Stimulated activated CD4-positive, alpha-beta T cell treated with anti-CD3 and anti-CD28 coated beads, Interleukin-2, amount 100 ng/mL, for 24 hours (primary cell): ENCODE results near the gene EFNB1.

ENCODE experiments used
- DNase-seq, 2 donors: peaks; one replicate each; pipeline ENCODE4 v3.0.0-alpha.2; 2020

Gene EFNB1

DNA sequence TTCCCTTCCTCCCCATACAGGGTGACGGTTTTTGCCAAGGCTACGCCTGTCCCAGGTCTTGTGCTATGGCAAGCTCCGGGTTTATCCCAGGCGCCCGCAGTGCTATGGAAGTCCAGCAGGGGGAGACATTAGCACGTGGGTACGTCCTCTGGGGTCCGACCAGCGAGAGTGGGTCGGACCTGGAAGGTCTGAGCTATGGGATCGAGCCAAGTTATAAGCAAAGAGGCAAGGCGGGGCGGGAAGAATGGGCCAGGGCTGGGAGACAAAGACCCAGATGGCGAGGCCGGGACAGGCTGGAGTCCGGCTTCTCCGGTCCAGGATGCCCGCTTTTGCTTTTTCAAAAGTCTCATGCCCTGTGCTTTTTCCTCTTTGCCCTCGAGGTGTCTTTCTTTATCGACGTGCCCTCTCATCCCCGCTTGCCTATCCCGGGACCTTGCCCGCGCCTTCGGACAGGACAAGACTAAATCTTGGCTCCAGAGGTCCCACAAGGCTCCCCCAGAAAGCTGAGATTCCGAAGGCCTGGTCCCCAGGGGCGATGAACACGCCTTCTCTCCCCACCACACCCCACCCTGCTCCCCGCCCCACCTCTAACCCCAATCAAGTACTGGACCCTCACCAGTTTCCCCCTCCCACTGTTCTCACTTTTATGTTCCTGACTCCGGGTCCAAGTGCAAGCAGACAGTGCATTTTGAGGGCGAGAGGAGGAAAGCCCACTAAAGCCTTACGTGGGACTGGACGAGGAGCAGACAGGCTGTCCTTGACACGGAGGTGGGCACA, 785 bp upstream of the EFNB1 start:
- peak; percentile 80 to 81 for DNase-seq

- DNase-seq = peak in 1 of 2 donors; percentile 20
Measured at GRCh38 chrX:68829582-68830418, 979 bp downstream of the EFNB1 start.

GRCh38 chrX:68830419-68831404, 1.9 kb downstream of the EFNB1 start:
- DNase-seq = no peak

DNA sequence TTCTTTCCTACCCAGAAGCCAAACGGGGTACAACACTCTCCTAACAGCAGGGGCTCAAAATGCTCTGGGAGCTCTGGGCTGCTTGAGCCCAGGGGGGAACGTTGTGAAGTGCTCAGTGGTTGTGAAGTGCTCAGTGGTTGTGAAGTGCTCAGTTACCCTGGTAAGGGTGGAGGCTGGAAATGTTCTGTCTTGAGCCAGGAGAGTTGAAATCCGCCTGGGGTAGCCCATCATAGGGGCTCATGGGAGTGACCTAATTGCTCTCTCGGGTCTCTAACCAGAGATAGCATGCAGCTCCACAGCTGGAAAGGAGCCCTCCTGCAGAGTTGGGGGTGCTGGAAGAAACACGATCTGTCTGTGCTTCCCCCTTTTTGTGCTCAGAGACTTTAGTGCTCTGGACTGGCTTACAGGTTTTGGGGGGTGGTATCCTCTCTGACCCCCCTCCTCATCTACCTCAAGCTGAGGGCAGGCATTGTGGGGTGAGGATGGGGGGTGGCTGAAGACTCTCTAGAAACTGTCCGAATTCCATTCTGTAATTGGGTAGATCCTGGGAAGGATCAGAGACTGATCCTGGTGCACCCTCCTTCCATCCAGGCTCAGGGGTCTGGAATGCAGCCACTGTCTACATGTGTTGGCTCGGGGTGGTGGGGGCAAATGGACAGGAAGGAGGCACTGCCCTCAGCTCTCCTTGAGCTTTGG, 2.7 kb downstream of the EFNB1 start:
- no peak for DNase-seq

- peak; percentile 23 to 33 for DNase-seq
Measured at GRCh38 chrX:68832101-68832416, 3.2 kb downstream of the EFNB1 start.

GRCh38 chrX:68832516-68833447, 4.0 kb downstream of the EFNB1 start:
- DNase-seq = no peak

DNA sequence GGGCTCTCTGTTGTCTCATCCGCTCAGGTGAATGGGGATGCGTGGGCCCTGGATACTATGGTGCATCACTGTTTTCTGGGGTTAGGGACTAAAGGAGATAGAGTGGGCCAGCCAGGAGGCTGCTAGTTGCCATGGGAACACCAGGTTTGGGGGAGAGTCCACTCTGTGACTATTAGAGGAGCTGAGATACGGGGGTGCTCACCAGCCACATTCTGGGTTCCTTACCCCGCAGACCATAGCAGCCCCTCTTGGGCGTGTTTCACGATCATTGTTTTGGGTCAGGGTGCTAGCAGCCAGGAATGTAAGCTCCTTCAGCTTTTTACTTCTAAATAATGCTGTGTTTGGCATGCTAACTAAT, 4.6 kb downstream of the EFNB1 start:
- DNase-seq = no peak

- DNase-seq = no peak
Measured at GRCh38 chrX:68833855-68834331, 5.1 kb downstream of the EFNB1 start.

DNA sequence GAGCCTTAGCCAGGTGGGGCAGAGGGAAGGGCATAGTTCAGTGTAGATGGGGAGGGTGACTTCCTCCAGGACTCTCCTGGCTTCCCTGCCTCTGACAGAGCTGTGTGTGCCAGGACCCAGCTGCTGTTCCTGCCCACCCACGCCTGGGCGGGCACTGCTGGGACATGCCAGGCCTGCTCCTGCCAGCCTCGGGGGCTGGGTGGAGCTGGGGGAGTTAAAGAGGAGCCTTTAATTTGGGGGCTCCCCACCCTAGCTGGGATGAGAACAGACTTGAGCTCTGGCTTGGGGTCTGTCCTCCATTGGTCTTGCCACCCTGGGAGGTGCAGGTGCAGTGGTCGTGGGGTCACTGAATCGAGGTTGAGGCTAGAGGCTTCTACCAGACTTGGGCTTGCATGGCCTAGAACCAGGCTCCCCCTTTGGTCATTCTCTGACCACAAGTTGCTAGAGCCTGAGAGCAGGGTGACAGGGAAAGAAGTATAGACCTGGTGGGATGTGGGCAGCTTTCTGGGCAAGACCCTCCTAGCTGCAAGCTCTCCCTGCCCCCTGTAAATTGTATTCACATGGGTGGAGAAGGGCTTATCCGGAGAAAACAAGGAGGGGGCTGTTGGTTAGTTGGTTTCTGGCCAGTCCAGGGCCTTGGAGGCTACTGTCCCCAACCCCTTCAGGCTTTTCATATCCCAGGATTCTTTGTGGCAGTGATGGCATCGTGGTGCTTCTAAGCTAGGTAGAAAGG, 5.7 kb downstream of the EFNB1 start:
- no peak for DNase-seq

DNA sequence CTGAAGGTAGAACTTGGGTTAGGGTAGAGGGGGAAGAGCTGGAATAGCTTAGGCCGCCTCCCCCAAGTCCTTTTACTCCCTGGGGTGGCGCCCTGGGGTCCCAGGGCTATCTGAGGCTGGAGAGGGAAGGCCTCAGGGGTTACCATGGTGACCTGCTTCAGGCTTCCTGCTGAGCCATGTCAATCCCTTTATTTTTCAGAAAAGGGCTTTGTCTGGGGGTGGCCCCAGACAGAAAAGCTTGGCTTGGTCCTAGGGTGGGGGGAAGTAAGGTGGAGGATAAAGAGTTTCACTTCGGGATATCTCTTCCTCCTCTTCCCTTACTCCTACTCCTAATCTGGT, 6.3 kb downstream of the EFNB1 start:
- DNase-seq = no peak

- DNase-seq = no peak
Measured at GRCh38 chrX:68835468-68835867, 6.6 kb downstream of the EFNB1 start.

DNA sequence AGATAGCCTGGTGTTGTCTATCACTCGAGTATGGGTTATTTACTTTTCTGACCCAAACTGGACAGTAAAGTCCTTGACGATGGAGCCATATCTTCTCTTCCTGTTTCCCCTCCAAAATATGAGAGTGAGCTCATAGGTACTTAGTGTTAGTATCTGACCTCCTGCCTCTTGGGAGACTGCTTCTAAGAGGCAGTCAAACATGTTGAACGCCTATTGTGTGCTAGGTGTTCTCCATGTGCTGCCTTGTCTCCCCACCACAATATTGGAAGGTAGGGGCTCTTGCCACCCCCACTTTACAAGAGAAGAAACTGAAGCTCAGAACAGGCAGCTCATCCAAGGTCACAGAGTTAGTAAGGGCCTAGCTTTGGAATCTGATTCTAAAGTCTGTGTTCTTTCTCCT, 8.3 kb downstream of the EFNB1 start:
- no peak for DNase-seq

DNA sequence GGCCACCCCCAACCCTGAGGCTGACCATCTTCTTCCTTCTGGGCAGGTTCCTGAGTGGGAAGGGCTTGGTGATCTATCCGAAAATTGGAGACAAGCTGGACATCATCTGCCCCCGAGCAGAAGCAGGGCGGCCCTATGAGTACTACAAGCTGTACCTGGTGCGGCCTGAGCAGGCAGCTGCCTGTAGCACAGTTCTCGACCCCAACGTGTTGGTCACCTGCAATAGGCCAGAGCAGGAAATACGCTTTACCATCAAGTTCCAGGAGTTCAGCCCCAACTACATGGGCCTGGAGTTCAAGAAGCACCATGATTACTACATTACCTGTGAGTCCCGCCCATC, 9.7 kb downstream of the EFNB1 start:
- no peak for DNase-seq

DNA sequence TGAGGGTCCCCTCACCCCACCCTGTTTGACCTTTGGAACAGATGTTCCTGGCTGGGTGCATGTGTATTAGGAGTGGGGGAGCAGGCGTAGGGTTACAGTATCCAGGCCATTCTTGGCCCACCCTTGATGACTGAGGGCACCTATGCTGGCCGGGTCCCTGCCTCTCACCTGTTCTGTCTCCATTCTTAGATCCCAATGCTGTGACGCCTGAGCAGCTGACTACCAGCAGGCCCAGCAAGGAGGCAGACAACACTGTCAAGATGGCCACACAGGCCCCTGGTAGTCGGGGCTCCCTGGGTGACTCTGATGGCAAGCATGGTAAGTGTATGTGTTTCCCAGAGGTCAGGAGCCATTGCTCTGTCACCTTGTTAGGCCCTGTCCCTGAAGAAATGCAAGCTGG, 10.9 kb downstream of the EFNB1 start:
- no peak for DNase-seq

- no peak for DNase-seq
Measured at GRCh38 chrX:68840256-68840655, 11.4 kb downstream of the EFNB1 start.

- no peak for DNase-seq
Measured at GRCh38 chrX:68841251-68842049, 12.6 kb downstream of the EFNB1 start.

GRCh38 chrX:68842351-68842750, 13.5 kb downstream of the EFNB1 start:
- no peak for DNase-seq

- DNase-seq = no peak
Measured at GRCh38 chrX:68842781-68843581, 14.2 kb downstream of the EFNB1 start.

DNA sequence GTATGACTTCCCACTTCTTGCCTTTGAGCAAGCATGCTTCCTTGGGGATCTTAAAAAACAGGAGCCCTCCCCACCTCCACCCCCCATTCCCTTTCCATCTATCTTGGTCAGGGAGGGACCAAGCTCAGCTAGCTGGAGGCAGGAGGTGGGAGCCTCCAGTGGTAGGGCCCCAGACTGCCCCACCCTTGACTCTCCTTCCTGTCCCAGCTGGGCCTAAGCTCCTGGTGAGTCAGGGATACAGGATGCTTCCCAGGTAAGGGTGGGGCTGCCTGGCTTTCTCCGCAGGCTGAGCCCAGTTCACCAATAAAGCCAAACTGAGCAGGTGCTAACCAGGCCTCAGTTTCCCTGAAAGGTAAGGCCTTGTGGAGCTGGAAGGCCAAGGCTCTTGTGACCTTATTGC, 15.2 kb downstream of the EFNB1 start:
- no peak for DNase-seq
